Keratinocyte (primary cell): ENCODE results near the gene AKR1C2.
"Not testable (repeated sequence)": the region's sequence is repeated elsewhere in the genome, so short reads cannot be mapped to it uniquely, and the experiment has no call there.

Source experiments
- EZH2 ChIP-seq: IDR thresholded peaks from one replicate; pipeline ENCODE4 v1.6.1; 2012; ENCODE audit warnings: inconsistent platforms, mild to moderate bottlenecking, low read length, moderate library complexity
- TF ChIP-seq, protein P1 (sequence below), 3 experiments: IDR thresholded peaks in 1 of 3; conservative IDR thresholded peaks in 1 of 3; optimal IDR thresholded peaks in 1 of 3; 2 replicates in 2 of 3; 3 replicates in 1 of 3; pipeline versions ENCODE3 to v1.5.1; 2011; ENCODE audit warnings: low read length in 3 of 3, mild to moderate bottlenecking in 3 of 3, moderate library complexity in 2 of 3, control low read depth in 1 of 3, inconsistent platforms in 1 of 3; ENCODE audit not compliant: insufficient read depth in 2 of 3; ENCODE audit errors: extremely low read depth in 1 of 3

DNA sequence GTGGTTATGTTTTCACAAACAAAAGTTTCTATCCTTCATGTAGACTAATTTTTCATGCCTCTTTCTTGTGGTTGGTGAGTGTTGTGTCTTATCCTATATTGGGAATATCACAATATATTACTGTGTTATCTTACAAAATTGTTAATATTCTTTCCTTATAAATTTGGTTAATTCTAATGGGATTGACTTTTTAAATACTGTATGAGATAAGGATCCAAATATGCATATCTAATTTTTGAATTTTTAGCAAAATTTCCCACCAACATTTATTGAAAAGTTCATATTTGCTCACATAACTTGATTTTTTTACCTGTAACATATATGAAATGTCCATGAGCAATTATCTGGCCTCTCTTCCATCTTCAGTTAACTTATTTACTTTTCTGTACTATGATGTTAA lies 29.3 kb downstream of the AKR1C2 start:
- TF ChIP-seq, protein P1, sequence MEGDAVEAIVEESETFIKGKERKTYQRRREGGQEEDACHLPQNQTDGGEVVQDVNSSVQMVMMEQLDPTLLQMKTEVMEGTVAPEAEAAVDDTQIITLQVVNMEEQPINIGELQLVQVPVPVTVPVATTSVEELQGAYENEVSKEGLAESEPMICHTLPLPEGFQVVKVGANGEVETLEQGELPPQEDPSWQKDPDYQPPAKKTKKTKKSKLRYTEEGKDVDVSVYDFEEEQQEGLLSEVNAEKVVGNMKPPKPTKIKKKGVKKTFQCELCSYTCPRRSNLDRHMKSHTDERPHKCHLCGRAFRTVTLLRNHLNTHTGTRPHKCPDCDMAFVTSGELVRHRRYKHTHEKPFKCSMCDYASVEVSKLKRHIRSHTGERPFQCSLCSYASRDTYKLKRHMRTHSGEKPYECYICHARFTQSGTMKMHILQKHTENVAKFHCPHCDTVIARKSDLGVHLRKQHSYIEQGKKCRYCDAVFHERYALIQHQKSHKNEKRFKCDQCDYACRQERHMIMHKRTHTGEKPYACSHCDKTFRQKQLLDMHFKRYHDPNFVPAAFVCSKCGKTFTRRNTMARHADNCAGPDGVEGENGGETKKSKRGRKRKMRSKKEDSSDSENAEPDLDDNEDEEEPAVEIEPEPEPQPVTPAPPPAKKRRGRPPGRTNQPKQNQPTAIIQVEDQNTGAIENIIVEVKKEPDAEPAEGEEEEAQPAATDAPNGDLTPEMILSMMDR (optimal IDR thresholded peaks at IDR 0.05 in 1 of 3, IDR thresholded peaks at IDR 0.05 in 1 of 3, conservative IDR thresholded peaks at IDR 0.05 in 1 of 3; ENCODE audit: extremely low read depth in 1 of 3, insufficient read depth in 2 of 3, low read length in 3 of 3) = not testable (repeated sequence)
- TF ChIP-seq EZH2 = not testable (repeated sequence)
